HepG2 (cell line): ENCODE data around the gene MSL2. TPM values are rescaled to one million over a fixed set of nuclear protein-coding genes. Genes with fewer than 3 reads are reported as not detected.
A peak's percentile ranks its signal among the peaks of the same experiment; 100 is the strongest.

Source experiments
- CBX1 ChIP-seq: IDR thresholded peaks from one replicate; pipeline ENCODE4 v1.6.1; 2016; ENCODE audit warnings: antibody characterized with exemption, low read depth
- GABPA ChIP-seq, 2 experiments: IDR thresholded peaks; 2 replicates each; pipeline ENCODE4 v1.6.1; 2011 to 2016; ENCODE audit warnings: low read depth in 2 of 2, low read length in 1 of 2, missing biosample characterization in 1 of 2, missing genetic modification characterization in 1 of 2
- GFI1 ChIP-seq: sonication (generic); formaldehyde crosslinking; IDR thresholded peaks from 2 replicates; pipeline ENCODE4 v1.5.0; 2020; ENCODE audit warnings: missing genetic modification reagents, mild to moderate bottlenecking, borderline replicate concordance
- ISL2 ChIP-seq: sonication (generic); formaldehyde crosslinking; IDR thresholded peaks from 2 replicates; pipeline ENCODE4 v1.5.0; 2020; ENCODE audit warnings: missing genetic modification reagents
- JUND ChIP-seq: sonication (generic); formaldehyde crosslinking; IDR thresholded peaks from 2 replicates; pipeline ENCODE4 v1.8.0; 2022; ENCODE audit warnings: mild to moderate bottlenecking, missing genetic modification reagents
- KDM6A ChIP-seq: IDR thresholded peaks from 2 replicates; pipeline ENCODE4 v1.6.1; 2016; ENCODE audit warnings: low read depth
- KLF15 ChIP-seq: sonication (generic); formaldehyde crosslinking; IDR thresholded peaks from 2 replicates; pipeline ENCODE4 v1.8.1; 2023; ENCODE audit warnings: borderline replicate concordance, mild to moderate bottlenecking, inconsistent platforms, missing genetic modification reagents, mixed read lengths
- KMT2A ChIP-seq: sonication (generic); formaldehyde crosslinking; IDR thresholded peaks from 2 replicates; pipeline ENCODE4 v1.4.0; 2020; ENCODE audit warnings: missing genetic modification reagents
- KMT2B ChIP-seq: IDR thresholded peaks from 2 replicates; pipeline ENCODE4 v1.6.1; 2016; ENCODE audit warnings: missing genetic modification reagents, missing compliant biosample characterization
- NFKBIZ ChIP-seq: IDR thresholded peaks from 2 replicates; pipeline ENCODE4 v1.6.1; 2018; ENCODE audit warnings: missing genetic modification reagents, missing compliant biosample characterization
- NR1H2 ChIP-seq: sonication (generic); formaldehyde crosslinking; IDR thresholded peaks from 2 replicates; pipeline ENCODE4 v1.8.1; 2022; ENCODE audit warnings: low read depth, missing genetic modification reagents, borderline replicate concordance
- RBFOX2 ChIP-seq: fragments of 200-400 bp; formaldehyde crosslinking; IDR thresholded peaks from 2 replicates; pipeline ENCODE4 v1.6.1; 2017; ENCODE audit warnings: low read depth, mild to moderate bottlenecking, low read length
- SALL1 ChIP-seq: sonication (generic); formaldehyde crosslinking; IDR thresholded peaks from 2 replicates; pipeline ENCODE4 v1.8.0; 2022; ENCODE audit warnings: mild to moderate bottlenecking, missing genetic modification reagents
- SPEN ChIP-seq: sonication (generic); formaldehyde crosslinking; IDR thresholded peaks from 2 replicates; pipeline ENCODE4 v1.5.1; 2020; ENCODE audit warnings: low read depth, mild to moderate bottlenecking, missing genetic modification reagents
- ZNF205 ChIP-seq: IDR thresholded peaks from 2 replicates; pipeline ENCODE4 v1.6.1; 2018; ENCODE audit warnings: missing biosample characterization, missing genetic modification reagents
- ZNF292 ChIP-seq: sonication (generic); formaldehyde crosslinking; IDR thresholded peaks from 2 replicates; pipeline ENCODE4 v1.8.1; 2022; ENCODE audit warnings: mild to moderate bottlenecking, low read depth, missing genetic modification reagents, borderline replicate concordance
- ZNF501 ChIP-seq: sonication (generic); formaldehyde crosslinking; IDR thresholded peaks from 2 replicates; pipeline ENCODE4 v1.5.1; 2020; ENCODE audit warnings: mild to moderate bottlenecking, moderate library complexity, missing genetic modification reagents
- ZNF709 ChIP-seq: sonication (generic); formaldehyde crosslinking; IDR thresholded peaks from 2 replicates; pipeline ENCODE4 v1.5.0; 2020; ENCODE audit warnings: mild to moderate bottlenecking, missing genetic modification reagents
- polyA plus RNA-seq, 8 experiments: library from polyadenylated mRNA; depleted of rRNA in 3 of 8; stranded (reverse) in 7 of 8; unstranded in 1 of 8; fragments of >200 nt; fragmentation: Illumina TruSeq in 4 of 8; extraction: Trizol in 4 of 8; gene quantifications; 2 replicates each; pipeline versions ENCODE4 v1.2.1 to v1.2.3, GENCODE V29; 2011 to 2016; ENCODE audit warnings: low read depth in 4 of 8, missing spikeins in 1 of 8, mixed read lengths in 1 of 8; ENCODE audit not compliant: insufficient read depth in 1 of 8
- total RNA-seq, 5 experiments: library from RNA; depleted of rRNA; stranded (reverse); fragments of >200 nt; fragmentation: Illumina TruSeq; extraction: Trizol; gene quantifications; 2 replicates each; pipeline ENCODE4 v1.2.3, GENCODE V29; 2016; ENCODE audit warnings: low read depth in 1 of 5
- TF ChIP-seq, protein P1 (sequence below): sonication (generic); formaldehyde crosslinking; IDR thresholded peaks from 2 replicates; pipeline ENCODE4 v1.5.0; 2020; ENCODE audit warnings: missing genetic modification reagents
- TF ChIP-seq, protein P2 (sequence below): sonication (generic); formaldehyde crosslinking; IDR thresholded peaks from 2 replicates; pipeline ENCODE4 v1.5.1; 2020; ENCODE audit warnings: mild to moderate bottlenecking, missing genetic modification reagents, moderate library complexity
- TF ChIP-seq, protein P3 (sequence below): IDR thresholded peaks from 2 replicates; pipeline ENCODE4 v1.6.1; 2016
- TF ChIP-seq, protein P4 (sequence below): sonication (generic); formaldehyde crosslinking; IDR thresholded peaks from 2 replicates; pipeline ENCODE4 v1.9.0; 2021; ENCODE audit warnings: missing genetic modification reagents, mild to moderate bottlenecking, borderline replicate concordance
- TF ChIP-seq, protein P5 (sequence below): sonication (generic); formaldehyde crosslinking; IDR thresholded peaks from 2 replicates; pipeline ENCODE4 v1.4.0; 2020; ENCODE audit warnings: missing genetic modification reagents

Gene MSL2
- total and polyA plus RNA-seq, 2 of the 13 experiments (the other 11 are each of a cell fraction or from before 2014, with no cell fraction given) = 6.9 to 11.7 TPM

DNA sequence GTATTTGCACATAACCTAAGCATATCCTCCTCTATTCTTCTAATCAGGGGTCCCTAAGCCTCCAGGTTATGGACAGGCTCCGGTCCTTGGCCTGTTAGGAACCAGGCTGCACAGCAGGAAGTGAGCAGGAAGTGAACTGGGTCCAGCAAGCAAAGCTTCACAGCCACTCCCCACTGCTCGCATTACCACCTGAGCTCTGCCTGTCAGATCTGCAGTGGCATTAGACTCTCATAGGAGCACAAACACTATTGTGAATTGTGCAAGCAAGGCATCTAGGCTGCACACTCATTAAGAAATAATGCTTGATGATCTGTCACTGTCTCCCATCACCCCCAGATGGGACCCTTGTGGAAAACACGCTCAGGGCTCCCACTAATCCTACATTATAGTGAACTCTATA lies 9.8 kb downstream of the MSL2 start (continued):
- TF ChIP-seq ZNF501 (CRISPR knock-in tag) = peak; percentile 30; the same call in 1 of the 2 replicates
- TF ChIP-seq KMT2A (CRISPR knock-in tag) = 0 out of 2 replicates have a peak, but pooled peaks have one; percentile 44
- TF ChIP-seq KLF15 (CRISPR knock-in tag) = no peak
- TF ChIP-seq, protein P1, sequence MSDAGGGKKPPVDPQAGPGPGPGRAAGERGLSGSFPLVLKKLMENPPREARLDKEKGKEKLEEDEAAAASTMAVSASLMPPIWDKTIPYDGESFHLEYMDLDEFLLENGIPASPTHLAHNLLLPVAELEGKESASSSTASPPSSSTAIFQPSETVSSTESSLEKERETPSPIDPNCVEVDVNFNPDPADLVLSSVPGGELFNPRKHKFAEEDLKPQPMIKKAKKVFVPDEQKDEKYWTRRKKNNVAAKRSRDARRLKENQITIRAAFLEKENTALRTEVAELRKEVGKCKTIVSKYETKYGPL (CRISPR knock-in tag) = no peak
- no peak for TF ChIP-seq KDM6A (CRISPR knock-in tag)
- TF ChIP-seq, protein P2, sequence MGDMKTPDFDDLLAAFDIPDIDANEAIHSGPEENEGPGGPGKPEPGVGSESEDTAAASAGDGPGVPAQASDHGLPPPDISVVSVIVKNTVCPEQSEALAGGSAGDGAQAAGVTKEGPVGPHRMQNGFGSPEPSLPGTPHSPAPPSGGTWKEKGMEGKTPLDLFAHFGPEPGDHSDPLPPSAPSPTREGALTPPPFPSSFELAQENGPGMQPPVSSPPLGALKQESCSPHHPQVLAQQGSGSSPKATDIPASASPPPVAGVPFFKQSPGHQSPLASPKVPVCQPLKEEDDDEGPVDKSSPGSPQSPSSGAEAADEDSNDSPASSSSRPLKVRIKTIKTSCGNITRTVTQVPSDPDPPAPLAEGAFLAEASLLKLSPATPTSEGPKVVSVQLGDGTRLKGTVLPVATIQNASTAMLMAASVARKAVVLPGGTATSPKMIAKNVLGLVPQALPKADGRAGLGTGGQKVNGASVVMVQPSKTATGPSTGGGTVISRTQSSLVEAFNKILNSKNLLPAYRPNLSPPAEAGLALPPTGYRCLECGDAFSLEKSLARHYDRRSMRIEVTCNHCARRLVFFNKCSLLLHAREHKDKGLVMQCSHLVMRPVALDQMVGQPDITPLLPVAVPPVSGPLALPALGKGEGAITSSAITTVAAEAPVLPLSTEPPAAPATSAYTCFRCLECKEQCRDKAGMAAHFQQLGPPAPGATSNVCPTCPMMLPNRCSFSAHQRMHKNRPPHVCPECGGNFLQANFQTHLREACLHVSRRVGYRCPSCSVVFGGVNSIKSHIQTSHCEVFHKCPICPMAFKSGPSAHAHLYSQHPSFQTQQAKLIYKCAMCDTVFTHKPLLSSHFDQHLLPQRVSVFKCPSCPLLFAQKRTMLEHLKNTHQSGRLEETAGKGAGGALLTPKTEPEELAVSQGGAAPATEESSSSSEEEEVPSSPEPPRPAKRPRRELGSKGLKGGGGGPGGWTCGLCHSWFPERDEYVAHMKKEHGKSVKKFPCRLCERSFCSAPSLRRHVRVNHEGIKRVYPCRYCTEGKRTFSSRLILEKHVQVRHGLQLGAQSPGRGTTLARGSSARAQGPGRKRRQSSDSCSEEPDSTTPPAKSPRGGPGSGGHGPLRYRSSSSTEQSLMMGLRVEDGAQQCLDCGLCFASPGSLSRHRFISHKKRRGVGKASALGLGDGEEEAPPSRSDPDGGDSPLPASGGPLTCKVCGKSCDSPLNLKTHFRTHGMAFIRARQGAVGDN = peak; percentile 20; the same call in 1 of the 2 replicates
- no peak for TF ChIP-seq NR1H2 (CRISPR knock-in tag)
- TF ChIP-seq GFI1 (CRISPR knock-in tag) = no peak
- TF ChIP-seq NFKBIZ (CRISPR knock-in tag) = no peak
- no peak for TF ChIP-seq CBX1
- TF ChIP-seq SALL1 = peak; percentile 30; the same call in 1 of the 2 replicates
- TF ChIP-seq, protein P3, sequence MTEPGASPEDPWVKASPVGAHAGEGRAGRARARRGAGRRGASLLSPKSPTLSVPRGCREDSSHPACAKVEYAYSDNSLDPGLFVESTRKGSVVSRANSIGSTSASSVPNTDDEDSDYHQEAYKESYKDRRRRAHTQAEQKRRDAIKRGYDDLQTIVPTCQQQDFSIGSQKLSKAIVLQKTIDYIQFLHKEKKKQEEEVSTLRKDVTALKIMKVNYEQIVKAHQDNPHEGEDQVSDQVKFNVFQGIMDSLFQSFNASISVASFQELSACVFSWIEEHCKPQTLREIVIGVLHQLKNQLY (CRISPR knock-in tag) = no peak
- TF ChIP-seq GABPA (IDR thresholded peaks at IDR 0.05; ENCODE audit: low read depth, low read length) = no peak
- TF ChIP-seq GABPA (CRISPR knock-in tag; IDR thresholded peaks at IDR 0.05; ENCODE audit: low read depth) = peak; percentile 41
- TF ChIP-seq, protein P4, sequence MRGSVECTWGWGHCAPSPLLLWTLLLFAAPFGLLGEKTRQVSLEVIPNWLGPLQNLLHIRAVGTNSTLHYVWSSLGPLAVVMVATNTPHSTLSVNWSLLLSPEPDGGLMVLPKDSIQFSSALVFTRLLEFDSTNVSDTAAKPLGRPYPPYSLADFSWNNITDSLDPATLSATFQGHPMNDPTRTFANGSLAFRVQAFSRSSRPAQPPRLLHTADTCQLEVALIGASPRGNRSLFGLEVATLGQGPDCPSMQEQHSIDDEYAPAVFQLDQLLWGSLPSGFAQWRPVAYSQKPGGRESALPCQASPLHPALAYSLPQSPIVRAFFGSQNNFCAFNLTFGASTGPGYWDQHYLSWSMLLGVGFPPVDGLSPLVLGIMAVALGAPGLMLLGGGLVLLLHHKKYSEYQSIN (CRISPR knock-in tag) = no peak
- TF ChIP-seq ZNF292 (CRISPR knock-in tag) = peak; percentile 95; the same call in 1 of the 2 replicates
- TF ChIP-seq KMT2B (CRISPR knock-in tag) = peak; percentile 51
- 0 out of 2 replicates have a peak, but pooled peaks have one; percentile 28 for TF ChIP-seq ZNF205 (CRISPR knock-in tag)
- TF ChIP-seq, protein P5, sequence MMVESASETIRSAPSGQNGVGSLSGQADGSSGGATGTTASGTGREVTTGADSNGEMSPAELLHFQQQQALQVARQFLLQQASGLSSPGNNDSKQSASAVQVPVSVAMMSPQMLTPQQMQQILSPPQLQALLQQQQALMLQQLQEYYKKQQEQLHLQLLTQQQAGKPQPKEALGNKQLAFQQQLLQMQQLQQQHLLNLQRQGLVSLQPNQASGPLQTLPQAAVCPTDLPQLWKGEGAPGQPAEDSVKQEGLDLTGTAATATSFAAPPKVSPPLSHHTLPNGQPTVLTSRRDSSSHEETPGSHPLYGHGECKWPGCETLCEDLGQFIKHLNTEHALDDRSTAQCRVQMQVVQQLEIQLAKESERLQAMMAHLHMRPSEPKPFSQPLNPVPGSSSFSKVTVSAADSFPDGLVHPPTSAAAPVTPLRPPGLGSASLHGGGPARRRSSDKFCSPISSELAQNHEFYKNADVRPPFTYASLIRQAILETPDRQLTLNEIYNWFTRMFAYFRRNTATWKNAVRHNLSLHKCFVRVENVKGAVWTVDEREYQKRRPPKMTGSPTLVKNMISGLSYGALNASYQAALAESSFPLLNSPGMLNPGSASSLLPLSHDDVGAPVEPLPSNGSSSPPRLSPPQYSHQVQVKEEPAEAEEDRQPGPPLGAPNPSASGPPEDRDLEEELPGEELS = 0 out of 2 replicates have a peak, but pooled peaks have one; percentile 18
- 0 out of 2 replicates have a peak, but pooled peaks have one; percentile 38 for TF ChIP-seq SPEN (CRISPR knock-in tag)
- TF ChIP-seq ZNF709 (CRISPR knock-in tag) = no peak
- no peak for TF ChIP-seq JUND (CRISPR knock-in tag)
- TF ChIP-seq RBFOX2 = no peak
- no peak for TF ChIP-seq ISL2 (CRISPR knock-in tag)
